Hepatocyte (in vitro differentiated cells): ENCODE measurements around the gene PTTG1IP. TPM values are rescaled to one million over a fixed set of nuclear protein-coding genes. Genes with fewer than 3 reads are reported as not detected.

Experiments used
- DNase-seq: peaks from one replicate; pipeline ENCODE4 v3.0.0-alpha.2; 2016; ENCODE audit warnings: low spot score
- H2AFZ ChIP-seq: fragments of 200-600 bp; sonication (generic); 2 replicates; pipeline ENCODE4 v1.6.0; 2016; ENCODE audit warnings: antibody characterized with exemption, mild to moderate bottlenecking
- H3K27ac ChIP-seq: fragments of 200-600 bp; sonication (generic); 2 replicates; pipeline ENCODE4 v1.5.1; 2016; ENCODE audit warnings: mild to moderate bottlenecking
- H3K27me3 ChIP-seq: fragments of 200-600 bp; sonication (generic); 2 replicates; pipeline ENCODE4 v1.6.1; 2016
- H3K36me3 ChIP-seq: fragments of 200-600 bp; sonication (generic); replicated peaks from 2 replicates; pipeline ENCODE4 v1.5.1; 2016; ENCODE audit warnings: low read depth; ENCODE audit not compliant: insufficient read depth
- H3K4me1 ChIP-seq: fragments of 200-600 bp; sonication (generic); 2 replicates; pipeline ENCODE4 v1.5.1; 2016; ENCODE audit warnings: mild to moderate bottlenecking, moderate library complexity; ENCODE audit not compliant: insufficient read depth
- H3K4me2 ChIP-seq: fragments of 200-600 bp; sonication (generic); 2 replicates; pipeline ENCODE4 v1.6.0; 2016
- H3K4me3 ChIP-seq: fragments of 200-600 bp; sonication (generic); 2 replicates; pipeline ENCODE4 v1.5.1; 2016; ENCODE audit warnings: mild to moderate bottlenecking
- H3K79me2 ChIP-seq: fragments of 200-600 bp; sonication (generic); 2 replicates; pipeline ENCODE4 v1.6.0; 2017; ENCODE audit warnings: mild to moderate bottlenecking
- H3K9me2 ChIP-seq: fragments of 200-600 bp; sonication (generic); replicated peaks from 2 replicates; pipeline ENCODE4 v1.6.0; 2017; ENCODE audit warnings: mild to moderate bottlenecking; ENCODE audit not compliant: insufficient read depth
- H3K9me3 ChIP-seq: fragments of 200-600 bp; sonication (generic); 2 replicates; pipeline ENCODE4 v1.5.1; 2016; ENCODE audit warnings: low read depth, mild to moderate bottlenecking
- H4K20me1 ChIP-seq: fragments of 200-600 bp; sonication (generic); 2 replicates; pipeline ENCODE4 v1.6.0; 2016; ENCODE audit warnings: mild to moderate bottlenecking; ENCODE audit not compliant: insufficient read depth, poor library complexity, severe bottlenecking
- EZH2 ChIP-seq: fragments of 200-600 bp; sonication (generic); IDR thresholded peaks from 2 replicates; pipeline ENCODE4 v1.6.1; 2016; ENCODE audit warnings: antibody characterized with exemption, mild to moderate bottlenecking, borderline replicate concordance
- EZH2phosphoT487 ChIP-seq: fragments of 200-600 bp; sonication (generic); IDR thresholded peaks from one replicate; pipeline ENCODE4 v1.6.1; 2018; ENCODE audit warnings: antibody characterized with exemption, mild to moderate bottlenecking, low read depth, moderate library complexity; ENCODE audit not compliant: unreplicated experiment, severe bottlenecking
- WGBS: methylation state at CpG from one replicate; pipeline ENCODE4 v1.1.6; 2016; ENCODE audit warnings: low lambda C conversion rate; ENCODE audit errors: missing lambda C conversion rate; 5-methylcytosine and 5-hydroxymethylcytosine counted together
- polyA plus RNA-seq: library from polyadenylated mRNA; unstranded; fragments of >200 nt; fragmentation: Nextera tagmentation; extraction: Ambion mirVana; gene quantifications from 2 replicates; pipeline ENCODE4 v1.2.1, GENCODE V29; 2016
- total RNA-seq: library from RNA; depleted of rRNA; stranded (reverse); fragments of >200 nt; gene quantifications from 2 replicates; pipeline ENCODE4 v1.2.3, GENCODE V29; 2014
- TF ChIP-seq, protein P1 (sequence below): fragments of 200-600 bp; sonication (generic); IDR thresholded peaks from 2 replicates; pipeline ENCODE4 v1.5.1; 2016; ENCODE audit warnings: antibody characterized with exemption, mild to moderate bottlenecking; ENCODE audit not compliant: poor library complexity

The PTTG1IP gene
- total and polyA plus RNA-seq, 2 experiments from 2014 or later = 344 to 362 TPM

- TF ChIP-seq, protein P1, sequence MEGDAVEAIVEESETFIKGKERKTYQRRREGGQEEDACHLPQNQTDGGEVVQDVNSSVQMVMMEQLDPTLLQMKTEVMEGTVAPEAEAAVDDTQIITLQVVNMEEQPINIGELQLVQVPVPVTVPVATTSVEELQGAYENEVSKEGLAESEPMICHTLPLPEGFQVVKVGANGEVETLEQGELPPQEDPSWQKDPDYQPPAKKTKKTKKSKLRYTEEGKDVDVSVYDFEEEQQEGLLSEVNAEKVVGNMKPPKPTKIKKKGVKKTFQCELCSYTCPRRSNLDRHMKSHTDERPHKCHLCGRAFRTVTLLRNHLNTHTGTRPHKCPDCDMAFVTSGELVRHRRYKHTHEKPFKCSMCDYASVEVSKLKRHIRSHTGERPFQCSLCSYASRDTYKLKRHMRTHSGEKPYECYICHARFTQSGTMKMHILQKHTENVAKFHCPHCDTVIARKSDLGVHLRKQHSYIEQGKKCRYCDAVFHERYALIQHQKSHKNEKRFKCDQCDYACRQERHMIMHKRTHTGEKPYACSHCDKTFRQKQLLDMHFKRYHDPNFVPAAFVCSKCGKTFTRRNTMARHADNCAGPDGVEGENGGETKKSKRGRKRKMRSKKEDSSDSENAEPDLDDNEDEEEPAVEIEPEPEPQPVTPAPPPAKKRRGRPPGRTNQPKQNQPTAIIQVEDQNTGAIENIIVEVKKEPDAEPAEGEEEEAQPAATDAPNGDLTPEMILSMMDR = no peak
- TF ChIP-seq EZH2phosphoT487 (no peak), EZH2 (no peak)
- Histone ChIP-seq H3K27ac (no peak overlapping the region), H3K4me3 (no peak overlapping the region), H3K79me2 (no peaks in the 10 kb centered on the region), H3K9me2 (no peaks in the 10 kb centered on the region), H3K27me3 (no peaks in the 10 kb centered on the region), H3K4me2 (no peak overlapping the region), H4K20me1 (no peaks in the 10 kb centered on the region), H3K36me3 (no peaks in the 10 kb centered on the region), H3K9me3 (no peaks in the 10 kb centered on the region), H2AFZ (no peak overlapping the region), H3K4me1 (no peaks in the 10 kb centered on the region)
- 79% methylated on average over 19 of the region's 19 CpGs for WGBS
- DNase-seq = no peak
Measured at GRCh38 chr21:44894687-44895302, 21.3 kb upstream of the PTTG1IP start.

- H3K4me2 ChIP-seq = no peak overlapping the region
- no peaks in the 10 kb centered on the region for H3K36me3 ChIP-seq
- H2AFZ ChIP-seq = no peak overlapping the region
- no peak for TF ChIP-seq EZH2phosphoT487
- DNase-seq = no peak
- WGBS = 90% methylated on average over 15 of the region's 15 CpGs
- no peaks in the 10 kb centered on the region for H3K27me3 ChIP-seq
- no peak overlapping the region for H3K27ac ChIP-seq
- no peaks in the 10 kb centered on the region for H3K9me3 ChIP-seq
- no peaks in the 10 kb centered on the region for H3K9me2 ChIP-seq
- H4K20me1 ChIP-seq = no peaks in the 10 kb centered on the region
- H3K79me2 ChIP-seq = no peaks in the 10 kb centered on the region
- no peak overlapping the region for H3K4me3 ChIP-seq
- H3K4me1 ChIP-seq = no peaks in the 10 kb centered on the region
Measured at GRCh38 chr21:44893948-44894656, 20.6 kb upstream of the PTTG1IP start.

GRCh38 chr21:44893278-44893556, 19.7 kb upstream of the PTTG1IP start:
- Histone ChIP-seq H3K9me2 (no peaks in the 10 kb centered on the region), H4K20me1 (no peaks in the 10 kb centered on the region), H3K9me3 (no peaks in the 10 kb centered on the region), H3K27me3 (no peaks in the 10 kb centered on the region), H2AFZ (no peak overlapping the region), H3K36me3 (no peaks in the 10 kb centered on the region), H3K4me2 (no peak overlapping the region), H3K79me2 (no peaks in the 10 kb centered on the region), H3K27ac (no peak overlapping the region), H3K4me1 (no peaks in the 10 kb centered on the region), H3K4me3 (no peak overlapping the region)
- DNase-seq = no peak
- TF ChIP-seq EZH2phosphoT487 = no peak
- TF ChIP-seq, protein P1 = no peak
- TF ChIP-seq EZH2 = no peak
- WGBS = 85% methylated on average over 7 of the region's 7 CpGs

GRCh38 chr21:44892536-44893277, 19.2 kb upstream of the PTTG1IP start:
- no peaks in the 10 kb centered on the region for H3K36me3 ChIP-seq
- no peak overlapping the region for H2AFZ ChIP-seq
- H3K79me2 ChIP-seq = no peaks in the 10 kb centered on the region
- H3K27me3 ChIP-seq = no peaks in the 10 kb centered on the region
- no peaks in the 10 kb centered on the region for H3K4me1 ChIP-seq
- 48% methylated on average over 15 of the region's 15 CpGs for WGBS
- no peaks in the 10 kb centered on the region for H4K20me1 ChIP-seq
- TF ChIP-seq, protein P1 = peak; percentile 79
- TF ChIP-seq EZH2 = no peak
- TF ChIP-seq EZH2phosphoT487 = no peak
- peak; percentile 66 for DNase-seq
- no peak overlapping the region for H3K4me2 ChIP-seq
- no peak overlapping the region for H3K27ac ChIP-seq
- H3K9me2 ChIP-seq = no peaks in the 10 kb centered on the region
- no peaks in the 10 kb centered on the region for H3K9me3 ChIP-seq
- H3K4me3 ChIP-seq = no peak overlapping the region
